Fibroblast of pulmonary artery (primary cell): ENCODE measurements around the gene PHF8.

Experiments
- DNase-seq: peaks from one replicate; pipeline ENCODE4 v3.0.0-alpha.2; 2010; ENCODE audit warnings: low read depth
- H3K4me3 ChIP-seq: replicated peaks from 2 replicates; pipeline ENCODE4 v1.5.1; 2011; ENCODE audit warnings: low read depth, mild to moderate bottlenecking, control low read depth, low read length, moderate library complexity
- TF ChIP-seq, protein P1 (sequence below): IDR thresholded peaks from 2 replicates; pipeline ENCODE4 v1.5.1; 2011; ENCODE audit warnings: mild to moderate bottlenecking, control low read depth, low read length, inconsistent platforms; ENCODE audit errors: missing control alignments

Gene PHF8

DNA sequence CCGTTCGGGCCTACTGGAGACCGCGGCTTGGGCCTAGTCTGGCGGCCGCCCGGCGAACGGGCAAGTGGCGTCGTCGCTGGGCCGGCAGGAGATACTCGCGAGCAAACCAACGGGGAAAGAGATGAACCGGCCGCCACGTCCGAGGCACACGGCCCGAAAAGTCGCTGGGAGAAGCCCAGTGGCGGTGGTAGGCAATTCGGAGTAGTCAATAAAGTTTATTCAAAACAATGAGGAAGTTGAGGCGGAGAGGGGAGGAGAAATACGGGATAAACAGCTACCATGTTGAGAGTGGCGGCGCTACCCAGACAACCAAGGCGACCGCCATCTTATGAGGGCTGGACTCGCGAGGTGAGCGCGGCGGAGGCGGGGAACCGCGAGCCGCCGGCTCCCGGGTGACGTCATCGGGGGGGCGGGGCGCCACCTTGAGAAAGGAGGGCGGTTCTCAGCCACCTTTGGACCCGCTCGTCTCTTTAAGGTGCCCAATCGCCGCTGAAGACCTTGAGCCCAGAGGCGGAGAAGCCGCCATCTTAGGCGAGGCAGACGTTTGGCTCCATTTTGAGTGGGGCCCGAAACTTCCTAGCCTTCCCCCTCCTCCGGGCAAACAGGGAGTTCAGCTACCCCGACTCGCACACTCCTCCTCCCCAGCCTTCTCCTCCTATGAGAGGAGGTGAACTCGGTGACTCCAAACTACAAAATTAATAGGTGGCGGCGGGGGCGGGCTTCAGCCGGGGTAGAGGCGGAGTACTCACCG is at the start of gene PHF8:
TSS of gene PHF8 (minus strand) at position 348 of the 751 bp plus-strand sequence. CDS start 1,745 bp downstream, outside the sequence.
- peak; percentile 95 for DNase-seq
- H3K4me3 ChIP-seq = peak within 1 kb of the TSS; percentile 76
- TF ChIP-seq, protein P1, sequence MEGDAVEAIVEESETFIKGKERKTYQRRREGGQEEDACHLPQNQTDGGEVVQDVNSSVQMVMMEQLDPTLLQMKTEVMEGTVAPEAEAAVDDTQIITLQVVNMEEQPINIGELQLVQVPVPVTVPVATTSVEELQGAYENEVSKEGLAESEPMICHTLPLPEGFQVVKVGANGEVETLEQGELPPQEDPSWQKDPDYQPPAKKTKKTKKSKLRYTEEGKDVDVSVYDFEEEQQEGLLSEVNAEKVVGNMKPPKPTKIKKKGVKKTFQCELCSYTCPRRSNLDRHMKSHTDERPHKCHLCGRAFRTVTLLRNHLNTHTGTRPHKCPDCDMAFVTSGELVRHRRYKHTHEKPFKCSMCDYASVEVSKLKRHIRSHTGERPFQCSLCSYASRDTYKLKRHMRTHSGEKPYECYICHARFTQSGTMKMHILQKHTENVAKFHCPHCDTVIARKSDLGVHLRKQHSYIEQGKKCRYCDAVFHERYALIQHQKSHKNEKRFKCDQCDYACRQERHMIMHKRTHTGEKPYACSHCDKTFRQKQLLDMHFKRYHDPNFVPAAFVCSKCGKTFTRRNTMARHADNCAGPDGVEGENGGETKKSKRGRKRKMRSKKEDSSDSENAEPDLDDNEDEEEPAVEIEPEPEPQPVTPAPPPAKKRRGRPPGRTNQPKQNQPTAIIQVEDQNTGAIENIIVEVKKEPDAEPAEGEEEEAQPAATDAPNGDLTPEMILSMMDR = no peak

DNA sequence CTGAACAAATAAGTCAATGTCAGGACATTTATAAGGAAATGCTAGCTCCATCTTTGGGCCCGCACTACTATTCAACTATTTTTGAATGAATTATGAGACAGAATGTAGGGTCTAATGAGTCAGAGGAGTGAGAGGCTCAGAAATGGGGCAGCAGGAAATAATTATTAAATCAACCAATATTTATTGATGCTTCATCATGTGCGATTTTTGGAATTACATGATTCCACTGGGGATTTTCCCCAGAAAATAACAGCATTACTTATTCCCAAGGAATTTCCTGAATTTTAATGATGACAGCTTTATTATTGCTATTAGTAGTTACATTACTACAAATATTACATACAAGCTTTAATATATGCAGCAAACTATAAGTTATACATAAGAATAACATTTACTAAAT is 49.3 kb upstream of the PHF8 start:
- TF ChIP-seq, protein P1 = no peak
- DNase-seq = no peak
- no peak overlapping the region for H3K4me3 ChIP-seq

- no peak overlapping the region for H3K4me3 ChIP-seq
- peak; percentile 12 for DNase-seq
- TF ChIP-seq, protein P1 = no peak
Observed at GRCh38 chrX:54093159-54093558, 48.9 kb upstream of the PHF8 start.

DNA sequence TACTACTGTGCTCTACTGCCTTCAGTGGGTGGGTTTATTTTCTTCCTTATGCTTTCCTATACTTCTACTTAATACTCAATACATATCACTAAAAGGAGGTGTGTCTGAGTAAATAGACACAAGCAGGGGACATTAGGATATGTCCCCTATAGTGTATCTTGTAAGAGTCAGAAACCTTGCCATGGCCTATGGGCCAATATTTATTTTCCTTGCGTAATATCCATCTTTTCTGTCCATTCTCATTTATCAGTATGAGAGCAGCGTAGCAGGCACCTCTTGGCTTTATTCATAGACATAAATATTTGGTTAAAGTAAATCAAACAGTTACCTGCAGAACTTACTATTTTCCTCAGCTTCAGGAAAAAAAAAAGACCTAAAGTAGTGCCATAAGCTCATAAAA is 46.6 kb upstream of the PHF8 start:
- DNase-seq = no peak
- TF ChIP-seq, protein P1 = no peak

GRCh38 chrX:54089191-54089590 is 44.9 kb upstream of the PHF8 start:
- H3K4me3 ChIP-seq = no peak overlapping the region
- DNase-seq = no peak
- TF ChIP-seq, protein P1 = no peak

More for the DNA sequence above, 46.6 kb upstream of the PHF8 start:
- H3K4me3 ChIP-seq = no peak overlapping the region

- TF ChIP-seq, protein P1 = no peak
- no peak overlapping the region for H3K4me3 ChIP-seq
- no peak for DNase-seq
Observed at GRCh38 chrX:54087661-54088060, 43.4 kb upstream of the PHF8 start.

DNA sequence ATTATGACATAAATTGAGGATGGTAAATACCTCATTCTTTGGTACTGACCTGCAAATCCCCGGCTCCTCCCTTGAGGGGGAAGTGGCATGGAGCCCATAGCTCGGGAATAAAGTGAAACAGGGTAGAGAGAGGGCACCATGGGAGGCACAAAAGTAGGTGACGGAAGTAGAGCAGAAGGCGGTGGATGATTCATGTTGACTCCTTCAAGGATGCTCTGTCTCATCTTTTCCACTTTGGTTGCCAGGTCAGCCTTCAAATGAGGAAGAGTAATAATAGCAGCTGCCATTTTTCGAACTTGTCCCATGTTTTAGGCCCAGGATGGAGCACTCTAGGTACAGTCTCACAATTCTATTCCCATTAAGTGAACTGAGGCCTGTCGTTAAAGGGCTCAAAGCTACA is 41.4 kb upstream of the PHF8 start:
- DNase-seq = no peak
- H3K4me3 ChIP-seq = no peak overlapping the region
- TF ChIP-seq, protein P1 = no peak
